GM15510 (cell line): ENCODE measurements around the gene DCAF5.

Experiments
- POLR2A ChIP-seq: IDR thresholded peaks from 3 replicates; pipeline ENCODE4 v1.6.1; 2011; ENCODE audit warnings: borderline replicate concordance; ENCODE audit not compliant: insufficient read length; ENCODE audit errors: extremely low read depth

Gene DCAF5

GRCh38 chr14:69129264-69129880 lies 23.5 kb downstream of the DCAF5 start:
- TF ChIP-seq POLR2A: no peak

GRCh38 chr14:69118305-69118704 lies 34.6 kb downstream of the DCAF5 start:
- no peak for TF ChIP-seq POLR2A

DNA sequence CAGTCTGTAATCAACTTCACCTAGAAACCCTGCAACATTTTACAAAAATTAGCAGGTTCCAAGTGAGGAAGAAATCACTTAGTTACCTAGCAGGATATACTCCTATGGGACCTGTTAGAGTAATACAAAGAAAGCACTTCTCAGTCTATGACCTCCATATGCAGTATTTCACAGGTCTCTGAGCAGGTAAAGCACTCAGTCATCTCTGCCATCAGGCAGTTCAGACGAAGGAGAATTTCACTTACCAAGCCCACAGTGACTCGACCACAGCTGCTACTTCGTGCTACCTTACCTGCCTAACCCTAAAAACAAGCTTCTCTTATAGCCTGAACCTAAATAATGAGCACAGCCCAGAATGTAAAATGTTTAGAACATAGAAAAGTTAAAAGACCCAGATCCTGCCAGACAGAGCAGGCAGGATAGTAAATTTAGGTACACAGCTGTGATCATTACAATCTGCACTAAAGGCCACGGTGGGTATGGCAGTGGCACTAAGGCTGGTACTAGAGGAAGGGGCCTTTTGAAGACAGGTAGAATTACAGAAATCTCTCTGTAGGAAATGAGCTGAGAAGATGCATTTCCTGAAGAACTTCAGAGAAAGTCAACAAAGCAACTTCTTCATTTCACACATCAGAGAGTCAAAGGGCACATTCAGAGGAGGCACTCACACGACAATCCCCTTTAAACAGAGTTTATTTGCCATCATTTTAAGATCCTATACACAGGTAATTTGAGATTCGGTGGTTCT lies 35.7 kb downstream of the DCAF5 start:
- no peak for TF ChIP-seq POLR2A

GRCh38 chr14:69115407-69116185 lies 37.3 kb downstream of the DCAF5 start:
- TF ChIP-seq POLR2A: no peak

DNA sequence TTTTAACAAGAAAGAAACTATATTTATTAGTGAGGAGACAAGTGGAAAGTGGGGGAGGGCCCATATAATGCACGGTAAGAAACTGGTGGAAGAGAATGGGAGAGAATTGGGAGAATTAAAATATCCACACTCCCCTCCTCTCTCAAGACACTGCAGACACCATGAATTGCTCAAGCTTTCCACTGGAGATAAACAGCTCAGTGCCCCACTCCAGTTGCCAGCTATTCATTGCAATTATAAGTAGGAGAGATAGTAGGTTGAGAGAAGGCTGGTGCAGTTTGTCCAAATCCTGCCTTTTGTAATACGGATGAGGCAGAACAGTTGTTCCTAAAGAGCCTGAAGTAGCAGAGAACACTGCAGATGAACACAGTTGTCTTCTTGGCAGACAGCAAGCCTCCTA lies 38.2 kb downstream of the DCAF5 start:
- TF ChIP-seq POLR2A: no peak

DNA sequence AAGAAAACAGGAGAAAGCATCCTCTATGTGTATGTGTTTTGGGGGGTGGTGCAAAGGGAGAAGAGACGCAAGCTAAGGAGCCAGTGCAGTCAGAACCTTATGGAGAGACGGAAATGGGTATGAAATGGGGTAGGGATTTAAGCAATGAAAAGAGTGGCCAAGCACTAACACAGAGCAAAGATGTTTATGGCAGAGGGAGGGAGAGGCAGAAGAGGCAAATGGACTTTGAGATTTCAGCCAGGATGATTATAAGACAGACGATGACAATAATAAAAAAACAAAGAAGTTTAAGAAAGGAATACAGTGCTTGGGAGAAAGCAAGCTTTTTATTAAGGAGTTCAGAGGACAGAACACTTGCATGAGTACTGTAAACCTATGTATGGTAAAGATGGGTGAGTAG lies 44.6 kb downstream of the DCAF5 start:
- TF ChIP-seq POLR2A: no peak

DNA sequence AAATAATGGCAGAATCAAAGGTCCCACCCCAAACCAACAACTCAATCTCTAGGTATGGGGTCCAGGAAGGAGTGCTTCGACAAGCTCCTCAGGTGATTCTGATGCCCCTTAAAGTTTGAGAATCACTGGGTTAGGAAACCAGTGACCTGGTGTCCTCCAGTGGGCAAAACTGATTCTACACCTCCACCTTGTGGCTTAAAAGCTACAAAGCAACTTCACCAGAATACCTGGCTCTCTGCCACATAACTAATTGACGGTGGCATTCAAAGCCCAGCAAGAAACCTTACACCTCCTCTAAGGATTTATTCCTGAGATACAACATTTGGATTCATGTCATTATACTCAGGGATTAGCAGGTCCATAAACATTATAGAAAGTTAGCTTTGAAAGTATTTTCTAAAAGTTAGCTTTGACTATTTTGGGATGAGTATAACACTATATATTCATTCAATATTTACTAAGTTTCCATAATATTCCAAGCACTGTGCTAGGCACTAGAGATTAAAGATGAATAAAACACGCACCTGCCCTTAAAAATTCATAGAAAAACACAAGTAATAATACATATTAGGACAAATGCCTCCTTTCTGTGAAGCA lies 45.4 kb downstream of the DCAF5 start:
- no peak for TF ChIP-seq POLR2A

DNA sequence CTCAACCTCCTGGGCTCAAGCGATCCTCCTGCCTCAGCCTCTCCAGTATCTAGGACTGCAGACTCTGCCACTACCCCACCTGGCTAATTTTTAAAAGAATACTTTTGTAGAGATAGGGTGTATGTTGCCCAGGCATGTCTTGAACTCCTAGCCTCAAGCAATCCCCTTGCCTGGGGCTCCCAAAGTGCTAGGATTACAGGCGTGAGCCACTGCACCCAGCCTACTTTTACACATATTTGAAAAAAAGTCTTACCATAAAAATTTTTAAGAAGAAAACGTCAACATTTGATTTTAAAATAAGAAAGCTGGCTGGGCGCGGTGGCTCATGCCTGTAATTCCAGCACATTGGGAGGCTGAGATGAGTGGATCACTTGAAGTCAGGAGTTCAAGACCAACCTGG lies 46.5 kb downstream of the DCAF5 start:
- TF ChIP-seq POLR2A: no peak

DNA sequence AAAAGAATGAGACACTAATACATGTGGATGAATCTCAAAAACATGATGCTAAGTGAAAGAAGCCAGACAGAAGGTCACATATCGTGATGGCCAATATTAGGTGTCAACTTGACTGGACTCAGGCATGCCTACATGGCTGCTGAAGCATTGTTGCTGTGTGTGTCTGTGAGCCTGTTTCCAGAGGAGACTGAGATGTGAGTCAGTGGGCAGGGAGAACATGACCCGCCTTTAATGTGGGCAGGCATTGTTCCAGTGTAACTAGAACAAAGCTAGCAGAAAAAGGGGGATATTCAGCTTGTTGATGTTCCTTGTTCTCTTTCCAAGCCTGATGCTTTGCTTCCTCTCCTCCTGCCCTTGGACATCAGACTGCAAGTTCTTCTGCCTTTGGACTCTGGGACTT lies 47.6 kb downstream of the DCAF5 start:
- no peak for TF ChIP-seq POLR2A

- TF ChIP-seq POLR2A: no peak
These were observed 51.5 kb downstream of the DCAF5 start for GRCh38 chr14:69101331-69101826.

- no peak for TF ChIP-seq POLR2A
These were observed 54.9 kb downstream of the DCAF5 start for GRCh38 chr14:69097974-69098373.

GRCh38 chr14:69096781-69097475 lies 56.0 kb downstream of the DCAF5 start:
- TF ChIP-seq POLR2A: no peak

DNA sequence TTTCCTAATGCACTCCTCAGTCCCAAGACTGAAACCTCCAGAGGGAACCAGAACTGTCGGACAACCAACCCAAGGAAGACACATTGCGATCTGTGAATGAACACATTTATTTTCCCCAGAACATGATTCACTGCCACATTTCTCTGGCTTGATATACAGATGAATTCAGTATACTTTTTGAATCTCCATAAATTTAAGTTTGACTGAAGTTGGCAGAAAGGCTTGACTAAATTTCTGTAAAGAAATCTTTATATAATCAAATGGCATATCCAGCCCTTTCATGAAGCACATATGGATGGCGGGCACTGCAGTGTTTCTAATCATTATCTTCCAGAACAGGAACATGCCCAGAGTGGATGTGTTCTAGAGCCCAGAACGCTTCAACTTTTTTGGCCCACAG lies 56.7 kb downstream of the DCAF5 start:
- TF ChIP-seq POLR2A: no peak

DNA sequence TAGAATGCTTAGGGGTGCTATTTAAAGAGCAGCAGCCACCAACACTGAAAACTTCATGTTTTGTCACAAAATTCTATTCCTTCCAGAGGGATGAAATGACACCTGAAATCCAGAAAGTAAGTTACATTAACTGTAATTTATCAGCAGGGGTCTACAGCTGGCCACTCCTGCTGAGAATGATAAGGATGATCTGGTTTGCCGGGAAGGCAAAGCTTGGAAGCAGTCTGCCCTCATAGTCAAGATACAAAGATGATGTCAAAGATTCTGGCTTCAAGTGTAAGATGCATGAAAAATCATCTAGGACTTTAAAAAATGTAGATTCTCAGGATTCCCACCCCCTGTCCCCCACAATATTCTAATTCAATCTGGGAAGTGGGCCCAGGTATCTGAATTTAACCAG lies 58.4 kb downstream of the DCAF5 start:
- no peak for TF ChIP-seq POLR2A
